GM23338 (cell line): ENCODE measurements around the gene CKB. TPM values are rescaled to one million over a fixed set of nuclear protein-coding genes. Genes with fewer than 3 reads are reported as not detected.

Source experiments
- ATAC-seq: fragments of 200-7000 bp; cut with Tn5 transposase; 3 replicates; pipeline ENCODE4 v1.9.1; 2020
- DNase-seq: peaks from one replicate; pipeline ENCODE4 v3.0.0-alpha.2; 2015; ENCODE audit warnings: low spot score
- H2AFZ ChIP-seq: fragments of 200-600 bp; sonication (generic); 2 replicates; pipeline ENCODE4 v1.8.0; 2016; ENCODE audit warnings: antibody characterized with exemption, mild to moderate bottlenecking, moderate library complexity
- H3F3A ChIP-seq: fragments of 200-600 bp; sonication (generic); replicated peaks from 2 replicates; pipeline ENCODE4 v1.8.0; 2017; ENCODE audit warnings: antibody characterized with exemption, mixed run types, low read depth
- H3K27ac ChIP-seq: fragments of 200-600 bp; sonication (generic); 2 replicates; pipeline ENCODE4 v1.6.1; 2016; ENCODE audit warnings: low read depth
- H3K27me3 ChIP-seq: fragments of 200-600 bp; sonication (generic); 2 replicates; pipeline ENCODE4 v1.8.0; 2016; ENCODE audit warnings: mild to moderate bottlenecking, mixed run types, moderate library complexity; ENCODE audit not compliant: insufficient read depth
- H3K36me3 ChIP-seq: fragments of 200-600 bp; sonication (generic); 2 replicates; pipeline ENCODE4 v1.8.0; 2016; ENCODE audit warnings: mild to moderate bottlenecking; ENCODE audit not compliant: insufficient read depth
- H3K4me1 ChIP-seq: fragments of 200-600 bp; sonication (generic); 2 replicates; pipeline ENCODE4 v1.8.0; 2016; ENCODE audit warnings: mild to moderate bottlenecking, moderate library complexity; ENCODE audit not compliant: insufficient read depth
- H3K4me2 ChIP-seq: fragments of 200-600 bp; sonication (generic); 2 replicates; pipeline ENCODE4 v1.7.1; 2017; ENCODE audit warnings: mixed run types
- H3K4me3 ChIP-seq: fragments of 200-600 bp; sonication (generic); 2 replicates; pipeline ENCODE4 v1.6.1; 2016; ENCODE audit warnings: mixed run types
- H3K79me2 ChIP-seq: fragments of 200-600 bp; sonication (generic); replicated peaks from 2 replicates; pipeline ENCODE4 v1.8.0; 2017; ENCODE audit warnings: mild to moderate bottlenecking; ENCODE audit not compliant: insufficient read depth
- H3K9me2 ChIP-seq: fragments of 200-600 bp; sonication (generic); 2 replicates; pipeline ENCODE4 v1.8.0; 2017; ENCODE audit not compliant: insufficient read depth
- H4K20me1 ChIP-seq: fragments of 200-600 bp; sonication (generic); replicated peaks from 2 replicates; pipeline ENCODE4 v1.8.0; 2017; ENCODE audit warnings: mild to moderate bottlenecking; ENCODE audit not compliant: insufficient read depth
- H3K27ac Mint-ChIP-seq: 2 replicates; pipeline ENCODE4 v1.8.0; 2020; ENCODE audit warnings: inconsistent platforms, mild to moderate bottlenecking, moderate library complexity, mixed read lengths
- H3K27me3 Mint-ChIP-seq: 3 replicates; pipeline ENCODE4 v1.8.0; 2022; ENCODE audit warnings: low read depth, mild to moderate bottlenecking, moderate library complexity, mixed read lengths, inconsistent platforms; ENCODE audit not compliant: insufficient read depth, poor library complexity
- H3K36me3 Mint-ChIP-seq: 3 replicates; pipeline ENCODE4 v1.8.0; 2021; ENCODE audit warnings: low read depth, mild to moderate bottlenecking, inconsistent platforms, moderate library complexity, mixed read lengths
- H3K4me1 Mint-ChIP-seq: 3 replicates; pipeline ENCODE4 v1.8.0; 2020; ENCODE audit warnings: mild to moderate bottlenecking, inconsistent platforms, mixed read lengths
- H3K4me3 Mint-ChIP-seq: 3 replicates; pipeline ENCODE4 v1.8.0; 2021; ENCODE audit warnings: moderate library complexity, mild to moderate bottlenecking, inconsistent platforms, mixed read lengths
- H3K9me3 Mint-ChIP-seq: 3 replicates; pipeline ENCODE4 v1.8.0; 2020; ENCODE audit warnings: moderate library complexity, mild to moderate bottlenecking, inconsistent platforms, mixed read lengths
- EZH2 ChIP-seq: fragments of 200-600 bp; sonication (generic); IDR thresholded peaks from one replicate; pipeline ENCODE4 v1.8.0; 2017; ENCODE audit warnings: antibody characterized with exemption, mild to moderate bottlenecking, low read depth; ENCODE audit not compliant: unreplicated experiment
- EZH2phosphoT487 ChIP-seq: fragments of 200-600 bp; sonication (generic); IDR thresholded peaks from one replicate; pipeline ENCODE4 v1.8.1; 2018; ENCODE audit warnings: antibody characterized with exemption; ENCODE audit not compliant: unreplicated experiment
- JUNB ChIP-seq: IDR thresholded peaks from one replicate; pipeline ENCODE4 v1.6.1; 2016; ENCODE audit warnings: antibody characterized with exemption; ENCODE audit not compliant: unreplicated experiment
- NANOG ChIP-seq: IDR thresholded peaks from 2 replicates; pipeline ENCODE4 v1.6.1; 2016; ENCODE audit warnings: antibody characterized with exemption, borderline replicate concordance
- POLR2AphosphoS5 ChIP-seq: IDR thresholded peaks from 2 replicates; pipeline ENCODE4 v1.6.1; 2016; ENCODE audit warnings: antibody characterized with exemption, low read depth
- REST ChIP-seq: IDR thresholded peaks from one replicate; pipeline ENCODE4 v1.6.1; 2018; ENCODE audit warnings: antibody characterized with exemption; ENCODE audit not compliant: unreplicated experiment
- STAT1 ChIP-seq: IDR thresholded peaks from one replicate; pipeline ENCODE4 v1.6.1; 2016; ENCODE audit warnings: antibody characterized with exemption; ENCODE audit not compliant: unreplicated experiment
- ZNF114 ChIP-seq: fragments of 250-450 bp; sonication (Bioruptor Pico); IDR thresholded peaks from 2 replicates; pipeline ENCODE4 v1.5.0; 2020; ENCODE audit warnings: mild to moderate bottlenecking, moderate library complexity
- ZNF331 ChIP-seq: fragments of 250-450 bp; sonication (Bioruptor Pico); IDR thresholded peaks from 2 replicates; pipeline ENCODE4 v1.5.0; 2020; ENCODE audit warnings: low read depth, mild to moderate bottlenecking, moderate library complexity
- polyA plus RNA-seq: library from polyadenylated mRNA; unstranded; fragments of >200 nt; fragmentation: Nextera tagmentation; extraction: Ambion mirVana; gene quantifications from 2 replicates; pipeline ENCODE4 v1.2.1, GENCODE V29; 2016
- total RNA-seq: library from RNA; depleted of rRNA; stranded (reverse); fragments of >200 nt; shearing (Covaris generic); gene quantifications from 2 replicates; pipeline ENCODE4 v1.2.3, GENCODE V29; 2014
- TF ChIP-seq, protein P1 (sequence below), 2 experiments: fragments of 200-600 bp in 1 of 2; sonication (generic) in 1 of 2; conservative IDR thresholded peaks; 2 replicates each; pipeline versions ENCODE4 v1.5.1 to v1.6.1; 2016 to 2017; ENCODE audit warnings: antibody characterized with exemption in 2 of 2, low read depth in 2 of 2, mild to moderate bottlenecking in 2 of 2, moderate library complexity in 1 of 2

Gene CKB
- total and polyA plus RNA-seq, 2 experiments from 2014 or later: 604 to 852 TPM

GRCh38 chr14:103560691-103561090, 38.1 kb upstream of the CKB start (continued):
- TF ChIP-seq, protein P1, sequence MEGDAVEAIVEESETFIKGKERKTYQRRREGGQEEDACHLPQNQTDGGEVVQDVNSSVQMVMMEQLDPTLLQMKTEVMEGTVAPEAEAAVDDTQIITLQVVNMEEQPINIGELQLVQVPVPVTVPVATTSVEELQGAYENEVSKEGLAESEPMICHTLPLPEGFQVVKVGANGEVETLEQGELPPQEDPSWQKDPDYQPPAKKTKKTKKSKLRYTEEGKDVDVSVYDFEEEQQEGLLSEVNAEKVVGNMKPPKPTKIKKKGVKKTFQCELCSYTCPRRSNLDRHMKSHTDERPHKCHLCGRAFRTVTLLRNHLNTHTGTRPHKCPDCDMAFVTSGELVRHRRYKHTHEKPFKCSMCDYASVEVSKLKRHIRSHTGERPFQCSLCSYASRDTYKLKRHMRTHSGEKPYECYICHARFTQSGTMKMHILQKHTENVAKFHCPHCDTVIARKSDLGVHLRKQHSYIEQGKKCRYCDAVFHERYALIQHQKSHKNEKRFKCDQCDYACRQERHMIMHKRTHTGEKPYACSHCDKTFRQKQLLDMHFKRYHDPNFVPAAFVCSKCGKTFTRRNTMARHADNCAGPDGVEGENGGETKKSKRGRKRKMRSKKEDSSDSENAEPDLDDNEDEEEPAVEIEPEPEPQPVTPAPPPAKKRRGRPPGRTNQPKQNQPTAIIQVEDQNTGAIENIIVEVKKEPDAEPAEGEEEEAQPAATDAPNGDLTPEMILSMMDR (conservative IDR thresholded peaks at IDR 0.05; ENCODE audit: low read depth in 2 of 2): no peak
- no peak for TF ChIP-seq NANOG
- TF ChIP-seq ZNF114: no peak
- no peak for TF ChIP-seq EZH2phosphoT487

- Histone ChIP-seq H3K36me3 (peaks cover 15% of the 10 kb centered on the region; the same call in 1 of the 2 replicates), H3K27me3 (no peaks in the 10 kb centered on the region), H2AFZ (no peak overlapping the region), H4K20me1 (peaks cover 33% of the 10 kb centered on the region), H3K4me2 (no peak overlapping the region), H3K4me1 (peaks cover 16% of the 10 kb centered on the region), H3F3A (peaks cover 38% of the 10 kb centered on the region), H3K9me2 (no peaks in the 10 kb centered on the region), H3K27ac (peak overlapping the region; percentile 4; the same call in 1 of the 2 replicates), H3K79me2 (peaks cover 73% of the 10 kb centered on the region), H3K4me3 (no peak overlapping the region)
- Mint-ChIP-seq H3K9me3 (no peaks in the 10 kb centered on the region), H3K36me3 (peaks cover 40% of the 10 kb centered on the region), H3K27ac (no peak overlapping the region), H3K4me3 (no peak overlapping the region), H3K27me3 (peaks cover 6% of the 10 kb centered on the region), H3K4me1 (peaks cover 27% of the 10 kb centered on the region)
- TF ChIP-seq ZNF114: no peak
- no peak for TF ChIP-seq EZH2
- no peak for TF ChIP-seq POLR2AphosphoS5
- no peak for TF ChIP-seq JUNB
- TF ChIP-seq, protein P1 (conservative IDR thresholded peaks at IDR 0.05; ENCODE audit: low read depth in 2 of 2): no peak
- no peak for TF ChIP-seq ZNF331 (CRISPR knock-in tag)
- no peak for TF ChIP-seq STAT1
- no peak for TF ChIP-seq REST
- DNase-seq: no peak
- no peak for ATAC-seq
Observed at GRCh38 chr14:103559766-103560165, 37.1 kb upstream of the CKB start.
